Choroid plexus epithelial cell (primary cell): ENCODE data around the gene NEURL1B.

ENCODE experiments used
- DNase-seq: peaks from one replicate; pipeline ENCODE4 v3.0.0-alpha.2; 2010; ENCODE audit warnings: low read depth
- H3K4me3 ChIP-seq: 2 replicates; pipeline ENCODE4 v1.5.1; 2011; ENCODE audit warnings: low read depth, mild to moderate bottlenecking, control low read depth, low read length, moderate library complexity
- TF ChIP-seq, protein P1 (sequence below): conservative IDR thresholded peaks from 2 replicates; pipeline ENCODE4 v1.5.1; 2011; ENCODE audit warnings: low read depth, mild to moderate bottlenecking, control low read depth, inconsistent platforms, low read length, moderate library complexity

The NEURL1B gene

DNA sequence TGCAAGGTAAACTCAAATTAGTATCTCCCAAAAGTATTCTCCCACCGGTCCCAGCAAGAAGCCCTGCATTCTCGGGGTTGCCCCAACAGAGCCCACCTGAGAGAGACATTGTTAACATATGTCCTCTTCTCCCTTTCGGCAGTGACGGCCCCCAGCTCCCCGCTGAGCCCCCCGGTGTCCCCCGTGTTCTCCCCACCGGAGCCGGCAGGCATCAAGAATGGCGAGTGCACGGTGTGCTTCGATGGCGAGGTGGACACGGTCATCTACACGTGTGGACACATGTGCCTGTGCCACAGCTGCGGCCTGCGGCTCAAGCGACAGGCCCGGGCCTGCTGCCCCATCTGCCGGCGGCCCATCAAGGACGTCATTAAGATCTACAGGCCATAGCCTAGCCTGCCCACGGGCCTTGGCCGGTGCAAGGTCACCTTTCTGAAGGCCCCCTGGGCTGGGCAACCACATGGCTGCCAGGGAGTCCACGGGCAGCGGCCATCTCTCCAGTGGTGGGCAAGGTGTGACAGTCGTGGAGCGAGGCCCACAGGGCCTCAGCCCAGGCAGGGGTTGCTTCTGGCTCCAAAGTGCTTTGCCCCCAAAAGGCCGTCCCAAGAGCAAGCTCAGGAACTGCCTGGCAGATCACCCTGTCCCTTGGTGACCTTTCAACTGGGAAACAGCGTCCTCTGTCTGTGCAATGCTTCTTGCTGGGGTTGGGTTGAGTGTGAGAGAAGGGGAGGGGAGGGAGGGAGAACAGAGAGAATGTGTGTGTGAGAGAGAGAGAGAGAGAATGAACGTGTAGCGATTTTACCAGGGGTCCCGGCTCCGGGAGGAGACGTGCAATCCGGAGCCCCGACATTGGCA lies 45.7 kb downstream of the NEURL1B start:
- no peak for DNase-seq
- H3K4me3 ChIP-seq, result no peak overlapping the region
- TF ChIP-seq, protein P1, sequence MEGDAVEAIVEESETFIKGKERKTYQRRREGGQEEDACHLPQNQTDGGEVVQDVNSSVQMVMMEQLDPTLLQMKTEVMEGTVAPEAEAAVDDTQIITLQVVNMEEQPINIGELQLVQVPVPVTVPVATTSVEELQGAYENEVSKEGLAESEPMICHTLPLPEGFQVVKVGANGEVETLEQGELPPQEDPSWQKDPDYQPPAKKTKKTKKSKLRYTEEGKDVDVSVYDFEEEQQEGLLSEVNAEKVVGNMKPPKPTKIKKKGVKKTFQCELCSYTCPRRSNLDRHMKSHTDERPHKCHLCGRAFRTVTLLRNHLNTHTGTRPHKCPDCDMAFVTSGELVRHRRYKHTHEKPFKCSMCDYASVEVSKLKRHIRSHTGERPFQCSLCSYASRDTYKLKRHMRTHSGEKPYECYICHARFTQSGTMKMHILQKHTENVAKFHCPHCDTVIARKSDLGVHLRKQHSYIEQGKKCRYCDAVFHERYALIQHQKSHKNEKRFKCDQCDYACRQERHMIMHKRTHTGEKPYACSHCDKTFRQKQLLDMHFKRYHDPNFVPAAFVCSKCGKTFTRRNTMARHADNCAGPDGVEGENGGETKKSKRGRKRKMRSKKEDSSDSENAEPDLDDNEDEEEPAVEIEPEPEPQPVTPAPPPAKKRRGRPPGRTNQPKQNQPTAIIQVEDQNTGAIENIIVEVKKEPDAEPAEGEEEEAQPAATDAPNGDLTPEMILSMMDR, result no peak

DNA sequence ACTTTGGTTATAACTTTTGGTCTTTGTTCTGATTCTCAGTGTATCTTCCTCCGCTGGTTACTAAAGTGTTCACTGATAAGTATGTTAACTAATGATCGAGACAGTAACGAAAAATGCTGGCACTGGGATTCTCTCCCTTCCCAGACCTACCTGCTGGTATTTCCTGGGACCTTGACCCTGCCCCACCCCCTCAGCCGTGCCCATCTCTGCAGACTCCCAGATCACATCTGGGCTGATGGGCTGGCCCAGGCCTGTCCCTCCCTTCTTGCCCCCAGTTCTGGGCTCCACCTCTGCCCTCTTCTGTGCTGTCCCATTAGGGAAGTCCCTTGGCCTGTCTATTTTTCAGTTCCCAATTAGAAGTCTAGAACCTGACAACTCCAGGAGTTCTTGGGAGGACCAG lies 46.9 kb downstream of the NEURL1B start:
- no peak for DNase-seq
- TF ChIP-seq, protein P1, result no peak

GRCh38 chr5:172688349-172689217 lies 47.5 kb downstream of the NEURL1B start:
- no peak for DNase-seq
- TF ChIP-seq, protein P1, result no peak
- H3K4me3 ChIP-seq, result no peak overlapping the region

More for the DNA sequence above, 46.9 kb downstream of the NEURL1B start:
- no peak overlapping the region for H3K4me3 ChIP-seq

- H3K4me3 ChIP-seq, result no peak overlapping the region
- TF ChIP-seq, protein P1, result no peak
- no peak for DNase-seq
Measured at GRCh38 chr5:172689218-172689572, 48.1 kb downstream of the NEURL1B start.

- no peak for DNase-seq
- TF ChIP-seq, protein P1, result no peak
- no peak overlapping the region for H3K4me3 ChIP-seq
Measured at GRCh38 chr5:172689801-172690200, 48.7 kb downstream of the NEURL1B start.

- DNase-seq, result no peak
- TF ChIP-seq, protein P1, result no peak
- no peak overlapping the region for H3K4me3 ChIP-seq
Measured at GRCh38 chr5:172690258-172691075, 49.4 kb downstream of the NEURL1B start.
